Measurements from ENCODE around the gene HSPA1L.

DNA sequence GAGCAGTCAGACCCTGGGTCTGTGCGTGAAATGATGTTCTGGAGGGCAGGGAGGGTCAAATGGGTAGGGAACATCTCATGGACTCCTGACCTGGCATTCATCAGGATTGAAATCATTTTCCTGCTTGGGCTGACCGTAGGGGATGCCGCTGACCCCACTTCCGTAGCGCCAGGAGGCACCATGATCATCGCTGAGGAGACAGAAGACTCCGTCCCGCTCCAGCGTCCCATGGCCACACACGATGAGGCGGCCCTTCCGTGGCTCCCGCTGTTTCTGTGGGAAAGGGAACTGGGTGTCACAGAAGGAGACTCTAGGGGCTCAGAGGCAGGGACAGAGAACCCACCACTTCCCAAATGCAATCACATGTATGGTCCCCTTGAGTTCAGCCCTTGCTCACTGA, 45.3 kb upstream of the HSPA1L start:
- TF ChIP-seq ZNF274 (IDR thresholded peaks at IDR 0.05; ENCODE audit: low read depth, low read length) = no peak
- TF ChIP-seq SUZ12 (IDR thresholded peaks at IDR 0.05; ENCODE audit: extremely low read depth, insufficient read depth, insufficient read length) = no peak
- no peak for TF ChIP-seq YY1 (IDR thresholded peaks at IDR 0.05; ENCODE audit: insufficient read depth, insufficient read length)

Measured in NT2/D1 (cell line).